Keratinocyte (primary cell): ENCODE measurements around the gene ACAA1. TPM values are rescaled to one million over a fixed set of nuclear protein-coding genes. Genes with fewer than 3 reads are reported as not detected.

Source experiments
- DNase-seq: peaks from one replicate; pipeline ENCODE4 v3.0.0-alpha.2; 2011; ENCODE audit warnings: low read depth, missing footprints, low spot score
- FAIRE-seq: peaks from 2 replicates; lab custom pipeline; 2011; peaks lifted over from hg19 to GRCh38; lab: Jason Lieb, UNC
- H2AFZ ChIP-seq: 2 replicates; pipeline ENCODE4 v1.6.0; 2012; ENCODE audit warnings: low read length, control low read depth, inconsistent platforms; ENCODE audit not compliant: control insufficient read depth
- H3K27ac ChIP-seq: 2 replicates; pipeline ENCODE4 v1.5.1; 2011; ENCODE audit warnings: low read length; ENCODE audit not compliant: control insufficient read depth, insufficient read depth
- H3K27me3 ChIP-seq: 3 replicates; pipeline ENCODE4 v1.6.0; 2011; ENCODE audit warnings: low read length; ENCODE audit not compliant: control insufficient read depth, insufficient read depth; ENCODE audit errors: extremely low read depth
- H3K36me3 ChIP-seq, 2 experiments: 2 replicates in 1 of 2; 3 replicates in 1 of 2; pipeline ENCODE4 v1.5.1; 2011; ENCODE audit warnings: low read length in 2 of 2, mild to moderate bottlenecking in 1 of 2; ENCODE audit not compliant: control insufficient read depth in 2 of 2, insufficient read depth in 2 of 2; ENCODE audit errors: extremely low read depth in 1 of 2
- H3K4me1 ChIP-seq: 3 replicates; pipeline ENCODE4 v1.5.1; 2011; ENCODE audit warnings: low read length; ENCODE audit not compliant: control insufficient read depth, insufficient read depth; ENCODE audit errors: extremely low read depth
- H3K4me2 ChIP-seq: 3 replicates; pipeline ENCODE4 v1.6.0; 2011; ENCODE audit warnings: low read depth, low read length; ENCODE audit not compliant: control insufficient read depth, insufficient read depth; ENCODE audit errors: extremely low read depth
- H3K4me3 ChIP-seq, 3 experiments: fragments of 200-600 bp in 1 of 3; sonication (generic) in 1 of 3; 2 replicates in 2 of 3; 3 replicates in 1 of 3; pipeline ENCODE4 v1.5.1; 2011 to 2016; ENCODE audit warnings: low read length in 3 of 3, mild to moderate bottlenecking in 3 of 3, control low read depth in 2 of 3, inconsistent platforms in 1 of 3, low read depth in 1 of 3, mixed read lengths in 1 of 3, mixed run types in 1 of 3, moderate library complexity in 1 of 3; ENCODE audit not compliant: control insufficient read depth in 2 of 3, insufficient read depth in 2 of 3; ENCODE audit errors: extremely low read depth in 1 of 3
- H3K79me2 ChIP-seq: 2 replicates; pipeline ENCODE4 v1.6.0; 2012; ENCODE audit warnings: low read length; ENCODE audit not compliant: control insufficient read depth, insufficient read depth
- H3K9ac ChIP-seq: 3 replicates; pipeline ENCODE4 v1.6.0; 2011; ENCODE audit warnings: low read length; ENCODE audit not compliant: control insufficient read depth, insufficient read depth; ENCODE audit errors: extremely low read depth
- H3K9me1 ChIP-seq: 3 replicates; pipeline ENCODE4 v1.6.0; 2011; ENCODE audit warnings: low read length; ENCODE audit not compliant: control insufficient read depth, insufficient read depth; ENCODE audit errors: extremely low read depth
- H3K9me3 ChIP-seq: 2 replicates; pipeline ENCODE4 v1.5.1; 2012; ENCODE audit warnings: low read depth, low read length; ENCODE audit not compliant: control insufficient read depth
- H4K20me1 ChIP-seq: 3 replicates; pipeline ENCODE4 v1.6.0; 2011; ENCODE audit warnings: low read length; ENCODE audit not compliant: control insufficient read depth, insufficient read depth; ENCODE audit errors: extremely low read depth
- EZH2 ChIP-seq: IDR thresholded peaks from one replicate; pipeline ENCODE4 v1.6.1; 2012; ENCODE audit warnings: inconsistent platforms, mild to moderate bottlenecking, low read length, moderate library complexity
- dilution Hi-C: fragments of 300-500 bp; cut with MboI; formaldehyde crosslinking; loops from one replicate; pipeline ENCODE4 v1.7.0; 2020; ENCODE audit warnings: low sequenced_read_pairs; ENCODE audit not compliant: extremely low pct_ligation_motif_present
- polyA plus RNA-seq, 5 experiments: library from polyadenylated mRNA; depleted of rRNA in 3 of 5; stranded (reverse) in 3 of 5; stranded (forward) in 1 of 5; unstranded in 1 of 5; fragments of >200 nt; gene quantifications; 1 replicate in 1 of 5; 2 replicates in 3 of 5; 3 replicates in 1 of 5; pipeline versions ENCODE4 v1.2.1 to v1.2.3, GENCODE V29; 2011 to 2012; ENCODE audit warnings: missing spikeins in 2 of 5, low read depth in 1 of 5, low replicate concordance in 1 of 5
- TF ChIP-seq, protein P1 (sequence below), 3 experiments: IDR thresholded peaks in 1 of 3; conservative IDR thresholded peaks in 1 of 3; optimal IDR thresholded peaks in 1 of 3; 2 replicates in 2 of 3; 3 replicates in 1 of 3; pipeline versions ENCODE3 to v1.5.1; 2011; ENCODE audit warnings: low read length in 3 of 3, mild to moderate bottlenecking in 3 of 3, moderate library complexity in 2 of 3, control low read depth in 1 of 3, inconsistent platforms in 1 of 3; ENCODE audit not compliant: insufficient read depth in 2 of 3; ENCODE audit errors: extremely low read depth in 1 of 3

The ACAA1 gene
- polyA plus RNA-seq, 1 donor (not counting 4 experiments of a cell fraction or from before 2014, with no cell fraction given) = 85.3 TPM

- Histone ChIP-seq H3K9me1 (no peaks in the 10 kb centered on the region), H4K20me1 (no peaks in the 10 kb centered on the region), H3K27ac (peak overlapping the region; percentile 2), H3K4me1 (peaks cover 49% of the 10 kb centered on the region), H3K9me3 (no peaks in the 10 kb centered on the region), H3K4me2 (peak overlapping the region; percentile 2), H3K9ac (no peak overlapping the region), H3K27me3 (no peaks in the 10 kb centered on the region), H3K4me3 (no peak overlapping the region), H3K79me2 (no peaks in the 10 kb centered on the region), H2AFZ (no peak overlapping the region), H3K36me3 (no peaks in the 10 kb centered on the region)
- DNase-seq (peak; percentile 76), FAIRE-seq (peak; percentile 95)
- dilution Hi-C loops = no loop called here
- TF ChIP-seq, protein P1, sequence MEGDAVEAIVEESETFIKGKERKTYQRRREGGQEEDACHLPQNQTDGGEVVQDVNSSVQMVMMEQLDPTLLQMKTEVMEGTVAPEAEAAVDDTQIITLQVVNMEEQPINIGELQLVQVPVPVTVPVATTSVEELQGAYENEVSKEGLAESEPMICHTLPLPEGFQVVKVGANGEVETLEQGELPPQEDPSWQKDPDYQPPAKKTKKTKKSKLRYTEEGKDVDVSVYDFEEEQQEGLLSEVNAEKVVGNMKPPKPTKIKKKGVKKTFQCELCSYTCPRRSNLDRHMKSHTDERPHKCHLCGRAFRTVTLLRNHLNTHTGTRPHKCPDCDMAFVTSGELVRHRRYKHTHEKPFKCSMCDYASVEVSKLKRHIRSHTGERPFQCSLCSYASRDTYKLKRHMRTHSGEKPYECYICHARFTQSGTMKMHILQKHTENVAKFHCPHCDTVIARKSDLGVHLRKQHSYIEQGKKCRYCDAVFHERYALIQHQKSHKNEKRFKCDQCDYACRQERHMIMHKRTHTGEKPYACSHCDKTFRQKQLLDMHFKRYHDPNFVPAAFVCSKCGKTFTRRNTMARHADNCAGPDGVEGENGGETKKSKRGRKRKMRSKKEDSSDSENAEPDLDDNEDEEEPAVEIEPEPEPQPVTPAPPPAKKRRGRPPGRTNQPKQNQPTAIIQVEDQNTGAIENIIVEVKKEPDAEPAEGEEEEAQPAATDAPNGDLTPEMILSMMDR (optimal IDR thresholded peaks at IDR 0.05 in 1 of 3, IDR thresholded peaks at IDR 0.05 in 1 of 3, conservative IDR thresholded peaks at IDR 0.05 in 1 of 3; ENCODE audit: extremely low read depth in 1 of 3, insufficient read depth in 2 of 3, low read length in 3 of 3) = no peak
- TF ChIP-seq EZH2 = no peak
Observed at GRCh38 chr3:38157595-38157994, 20.7 kb upstream of the ACAA1 start.

GRCh38 chr3:38157117-38157516 lies 20.2 kb upstream of the ACAA1 start:
- peak overlapping the region; percentile 21 for H2AFZ ChIP-seq
- dilution Hi-C loops = no loop called here

More at GRCh38 chr3:38157117-38157516, 20.2 kb upstream of the ACAA1 start:
- Histone ChIP-seq H3K4me2 (peak overlapping the region; percentile 2), H3K27me3 (no peaks in the 10 kb centered on the region), H3K9me3 (no peaks in the 10 kb centered on the region), H3K9ac (no peak overlapping the region), H3K36me3 (no peaks in the 10 kb centered on the region), H3K9me1 (no peaks in the 10 kb centered on the region), H3K4me1 (peaks cover 54% of the 10 kb centered on the region), H3K79me2 (no peaks in the 10 kb centered on the region), H4K20me1 (no peaks in the 10 kb centered on the region), H3K4me3 (no peak overlapping the region), H3K27ac (peak overlapping the region; percentile 2)
- peak; percentile 44 for FAIRE-seq
- no peak for TF ChIP-seq EZH2
- TF ChIP-seq, protein P1 (optimal IDR thresholded peaks at IDR 0.05 in 1 of 3, IDR thresholded peaks at IDR 0.05 in 1 of 3, conservative IDR thresholded peaks at IDR 0.05 in 1 of 3; ENCODE audit: extremely low read depth in 1 of 3, insufficient read depth in 2 of 3, low read length in 3 of 3) = no peak
- no peak for DNase-seq
